Stimulated activated CD8-positive, alpha-beta memory T cell treated with anti-CD3 and anti-CD28 coated beads, Interleukin-15, amount 100 ng/mL, for 1 hour (primary cell): ENCODE measurements around the gene PLAAT3.
"Not testable (repeated sequence)": the region's sequence is repeated elsewhere in the genome, so short reads cannot be mapped to it uniquely, and the experiment has no call there.

Experiments
- DNase-seq: peaks from one replicate; pipeline ENCODE4 v3.0.0-alpha.2; 2020; ENCODE audit warnings: low read depth

PLAAT3 gene

DNA sequence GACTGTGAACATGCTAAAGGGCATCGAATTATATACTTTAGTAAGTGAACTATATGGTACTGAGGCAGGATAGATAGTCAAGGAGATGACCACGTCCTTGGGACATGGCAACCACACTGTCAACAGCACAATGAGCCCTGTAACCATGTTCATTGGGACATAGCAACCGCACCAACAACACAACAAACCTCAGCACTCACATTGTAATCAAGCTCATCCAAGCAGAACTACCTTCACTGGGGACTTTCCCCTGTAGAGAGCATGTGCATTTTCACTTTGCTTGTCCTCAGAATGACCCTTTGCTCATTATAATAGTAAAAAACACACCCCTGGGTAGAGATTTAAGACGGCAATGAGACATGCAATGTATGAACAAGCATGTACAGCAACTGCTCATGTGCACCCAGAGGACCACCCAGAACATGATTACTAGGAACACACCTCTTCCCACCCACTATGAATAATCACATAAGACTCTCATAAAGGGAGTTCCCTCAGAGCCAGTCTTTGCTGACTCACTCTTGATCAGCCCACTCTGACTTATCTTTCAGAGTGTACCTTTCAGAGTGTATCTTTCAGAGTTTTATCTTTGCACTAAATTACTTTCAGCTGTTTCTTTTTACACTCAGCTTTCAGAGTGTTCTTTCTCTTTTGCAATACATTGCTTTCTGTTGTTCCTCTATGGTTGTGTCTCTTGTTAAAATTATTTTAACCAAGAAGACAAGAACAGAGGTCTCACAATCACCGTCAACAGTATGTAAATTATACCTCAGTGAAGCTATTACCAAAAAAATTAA is 47.0 kb downstream of the PLAAT3 start:
- DNase-seq = no peak

DNA sequence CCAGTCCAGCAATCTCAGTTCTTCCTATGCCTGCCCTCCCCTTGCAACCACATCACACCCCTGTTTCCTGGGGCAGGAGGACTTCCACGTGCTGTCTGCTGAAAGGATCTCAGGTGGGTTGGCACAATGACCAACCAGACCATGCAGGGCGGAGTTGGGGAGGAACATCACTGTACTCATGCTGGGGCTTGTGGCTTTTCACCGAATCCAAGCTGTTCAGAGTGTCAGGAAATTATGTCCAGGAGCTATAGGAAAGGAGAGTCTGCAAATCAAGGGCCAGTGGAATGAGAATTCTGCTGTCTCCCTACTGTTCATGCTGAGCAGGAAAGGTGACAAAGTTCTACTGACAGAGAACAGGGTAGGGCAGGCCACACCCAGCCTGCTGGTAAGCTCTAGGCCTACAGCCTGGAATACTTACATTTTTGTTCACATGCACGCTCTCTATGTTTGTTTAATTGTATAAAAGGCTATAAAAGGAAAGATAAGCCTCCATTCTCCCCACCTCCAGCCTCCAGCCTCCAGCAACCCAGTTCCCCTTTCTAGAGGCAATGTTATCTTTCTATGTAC is 49.4 kb downstream of the PLAAT3 start:
- DNase-seq = no peak

DNA sequence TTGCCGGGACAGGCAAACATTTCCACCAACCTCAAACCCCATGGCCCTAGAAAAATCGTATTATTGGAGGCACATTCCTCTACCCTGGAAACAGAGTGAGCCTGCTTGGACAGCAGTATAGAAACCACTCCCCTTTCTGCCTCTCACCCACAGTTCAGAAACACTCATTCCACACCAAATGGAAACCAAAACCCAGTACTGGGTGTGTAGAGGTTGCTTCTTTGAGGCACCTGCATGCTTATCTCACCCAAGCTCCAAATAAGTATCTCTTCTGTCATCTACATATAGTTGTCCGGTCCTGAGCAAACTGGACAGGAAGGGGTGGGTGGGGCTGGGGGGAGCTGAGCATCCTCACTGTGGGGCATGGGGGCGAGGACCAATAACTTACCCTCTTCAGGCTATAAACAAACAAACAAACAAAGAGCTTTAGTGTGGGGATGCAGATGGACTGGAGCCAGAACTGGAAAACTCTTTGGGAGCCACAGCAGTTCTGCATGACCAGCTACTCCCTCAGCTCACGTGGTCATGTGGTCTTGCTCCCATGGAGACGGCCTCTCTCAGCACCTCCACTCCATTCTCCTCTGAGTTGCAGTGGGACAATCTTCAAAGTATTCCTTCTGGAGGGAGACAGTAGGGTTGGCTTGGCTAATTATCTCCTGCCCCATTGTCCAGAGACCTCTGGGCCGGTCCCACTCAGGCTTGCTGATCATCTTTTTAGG is 50.0 kb downstream of the PLAAT3 start:
- DNase-seq = no peak

DNA sequence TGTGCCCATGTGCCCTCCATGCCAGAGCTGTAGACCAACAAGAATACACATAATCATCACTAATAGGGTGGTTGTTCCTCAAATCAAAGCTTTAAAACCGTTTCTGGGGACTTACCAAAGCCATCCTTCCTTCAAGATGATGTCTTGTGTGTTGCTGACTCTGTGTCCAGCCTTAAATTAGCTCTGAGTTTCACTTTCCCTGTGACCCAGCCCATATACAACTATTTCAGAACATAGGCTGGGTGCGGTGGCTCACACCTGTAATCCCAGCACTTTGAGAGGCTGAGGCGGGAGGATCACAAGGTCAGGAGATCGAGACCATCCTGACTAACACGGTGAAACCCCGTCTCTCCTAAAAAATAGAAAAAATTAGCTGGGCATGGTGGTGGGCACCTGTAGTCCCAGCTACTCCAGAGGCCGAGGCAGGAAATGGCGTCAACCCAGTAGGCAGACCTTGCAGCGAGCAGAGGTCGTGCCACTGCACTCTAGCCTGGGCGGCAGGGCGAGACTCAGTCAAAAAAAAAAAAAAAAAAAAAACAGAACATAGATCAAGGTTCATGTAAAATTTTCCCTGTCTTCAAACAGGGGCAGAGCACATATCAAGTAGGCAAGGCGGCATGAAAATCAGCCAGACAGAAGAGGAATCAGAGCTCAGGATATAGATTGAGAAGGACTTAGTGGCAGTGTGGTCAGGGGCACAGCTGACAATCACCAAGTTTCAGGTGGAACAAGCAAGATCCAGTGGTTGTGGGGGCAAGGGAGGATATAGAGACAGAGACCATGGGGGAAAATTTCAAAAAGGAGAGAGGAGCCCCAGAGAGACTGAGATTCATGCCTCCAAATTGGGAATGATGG is 50.8 kb downstream of the PLAAT3 start, which contains the start of gene PLAAT2:
TSS of gene PLAAT2 (minus strand) at position 179 of the 855 bp plus-strand sequence. CDS start at position 124, 55 bp downstream.
- DNase-seq = no peak

DNA sequence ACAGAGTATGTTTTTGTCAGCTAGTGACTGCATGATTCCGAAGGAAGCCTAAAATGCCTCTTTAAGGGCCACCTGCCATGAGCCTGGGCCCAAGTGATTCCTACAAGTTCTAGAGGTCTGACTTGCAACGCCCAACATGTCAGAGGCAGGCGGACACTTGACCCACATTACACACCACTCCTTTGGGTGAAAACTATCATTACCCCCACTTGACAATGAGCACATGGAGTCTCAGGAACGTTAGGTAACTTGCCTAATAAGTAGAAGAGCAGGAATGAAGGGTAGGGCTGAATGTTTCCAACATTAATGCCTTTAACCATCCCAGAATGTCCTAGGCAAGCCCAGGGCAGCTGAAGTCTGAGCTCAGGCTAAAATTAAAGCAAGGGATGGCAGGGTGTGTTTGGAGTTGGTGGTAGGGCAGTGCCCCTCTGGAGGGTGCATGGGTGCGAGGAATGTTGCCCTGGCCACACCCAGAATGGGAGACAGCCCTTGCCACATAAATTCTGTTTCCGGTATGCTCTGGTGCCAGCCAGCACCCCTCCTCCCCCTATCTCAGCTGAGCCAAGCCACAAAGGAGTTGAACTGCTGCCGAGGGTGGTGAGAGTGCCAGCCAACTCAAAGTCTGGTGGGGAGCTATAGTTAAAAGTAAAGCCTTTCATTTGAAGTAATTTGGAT is 53.6 kb downstream of the PLAAT3 start:
- DNase-seq = no peak

DNA sequence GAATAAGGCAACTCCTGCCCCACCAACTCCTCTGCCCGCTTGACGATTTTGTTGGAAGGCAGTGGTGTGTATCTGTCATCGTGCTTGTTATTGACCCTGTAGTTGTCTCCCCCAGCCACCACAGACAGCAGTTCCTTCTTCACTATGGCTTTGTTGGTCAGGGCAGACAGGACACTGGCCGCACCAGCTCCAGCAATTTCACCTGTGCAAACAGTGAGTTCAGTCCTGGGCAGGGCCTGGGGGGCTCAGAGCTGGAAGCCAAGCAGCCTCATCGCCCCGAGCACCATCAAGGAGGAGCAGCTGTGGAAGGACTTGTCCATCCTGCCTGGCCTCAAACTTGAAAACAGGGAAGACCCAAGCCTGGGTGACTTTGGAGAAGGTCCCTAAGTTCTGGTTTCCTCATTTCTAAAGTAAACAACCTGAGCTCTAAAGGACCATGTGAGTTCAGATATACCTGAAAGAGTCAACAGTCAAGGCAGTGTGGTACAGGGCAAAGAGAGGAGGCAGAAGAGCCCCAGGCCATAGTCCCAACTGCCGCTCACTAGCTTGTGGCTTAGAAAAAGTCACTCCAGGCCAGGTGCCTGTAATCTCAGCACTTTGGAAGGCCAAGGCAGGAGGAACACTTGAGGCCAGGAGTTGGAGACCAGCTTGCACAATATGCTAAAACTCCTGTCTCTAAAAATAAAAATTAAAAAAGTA is 55.6 kb downstream of the PLAAT3 start:
- no peak for DNase-seq

DNA sequence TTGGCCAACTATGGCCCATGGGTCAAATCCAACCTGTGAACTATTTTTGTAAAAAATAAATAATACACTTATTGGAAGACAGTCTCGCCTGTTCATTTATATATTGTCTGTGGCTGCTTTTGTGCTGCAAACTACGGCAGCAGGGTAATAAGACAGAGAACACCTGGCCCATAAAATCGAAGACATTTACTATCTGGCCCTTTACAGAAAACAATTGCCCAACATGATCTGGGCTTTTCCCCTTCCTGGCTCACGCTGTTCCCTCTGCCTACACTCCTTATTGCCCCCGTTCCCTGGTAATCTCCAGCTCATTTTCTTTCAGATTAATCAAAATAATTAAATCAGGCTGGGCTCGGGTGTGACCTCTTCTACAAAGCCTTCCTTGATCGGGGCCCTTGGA is 56.7 kb downstream of the PLAAT3 start:
- DNase-seq = no peak

DNA sequence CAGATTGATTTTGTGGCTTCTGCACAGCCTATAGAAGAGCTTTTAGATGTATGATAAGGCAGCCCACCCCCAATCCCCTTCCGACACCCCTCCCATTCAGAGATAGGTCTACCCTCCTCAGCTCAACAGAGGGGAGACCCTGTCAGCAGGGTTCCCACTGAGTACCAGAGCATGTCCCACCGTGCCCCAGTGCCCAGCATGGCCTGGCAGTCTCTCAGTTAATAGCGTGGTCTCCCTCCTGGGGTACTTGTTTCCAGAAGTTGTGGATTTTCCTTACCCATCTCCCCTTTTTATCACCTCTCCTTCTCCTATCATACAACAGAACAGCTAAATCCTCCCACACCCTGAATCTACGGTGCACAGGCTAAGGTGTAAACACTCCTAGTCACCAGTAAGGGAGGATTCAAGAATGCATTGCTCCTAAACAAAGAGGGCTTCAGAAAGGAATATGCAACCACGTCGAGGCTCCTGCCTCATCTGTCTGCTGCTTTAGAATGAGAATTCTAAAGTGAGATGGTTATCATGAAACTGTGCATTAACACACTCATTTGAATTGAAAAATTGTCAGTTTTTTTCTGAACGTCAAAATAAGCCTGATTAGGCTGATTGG is 57.7 kb downstream of the PLAAT3 start:
- no peak for DNase-seq

DNA sequence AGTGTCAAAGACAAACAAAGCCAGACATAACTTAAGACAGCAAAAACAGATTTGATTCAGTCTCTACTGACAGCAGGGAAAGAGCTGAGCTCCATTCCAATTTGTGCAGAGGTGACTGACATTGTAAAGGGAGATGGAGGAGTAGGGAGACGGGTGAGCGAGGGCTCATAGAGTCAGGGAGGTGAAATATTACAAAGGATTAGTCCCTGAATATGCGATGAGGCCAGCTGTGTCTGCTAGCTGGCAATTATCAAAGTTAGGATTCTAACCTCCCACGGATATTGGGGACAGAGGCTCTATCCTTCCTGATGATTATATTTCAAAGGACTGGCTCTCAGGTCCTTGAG is 59.4 kb downstream of the PLAAT3 start:
- DNase-seq = no peak

DNA sequence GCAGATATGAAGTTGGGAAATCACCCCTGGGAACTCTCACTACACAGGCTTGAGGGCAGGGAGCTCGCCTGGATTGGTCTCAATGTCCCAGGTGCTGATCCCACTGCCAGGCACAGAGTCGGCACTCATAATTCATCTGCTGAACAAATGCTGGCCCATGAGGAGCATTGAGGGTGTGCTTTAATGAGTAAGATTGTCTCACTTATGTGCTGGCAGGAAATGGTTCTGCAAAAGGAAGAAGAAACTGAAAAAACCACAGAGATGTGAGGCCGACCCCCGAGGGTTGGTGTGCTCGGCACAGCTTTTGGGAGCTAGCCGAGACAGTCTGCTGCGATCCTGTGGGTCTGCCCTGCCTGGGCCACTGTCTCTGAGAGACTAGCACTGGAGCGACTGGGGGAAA is 60.5 kb downstream of the PLAAT3 start:
- no peak for DNase-seq

DNA sequence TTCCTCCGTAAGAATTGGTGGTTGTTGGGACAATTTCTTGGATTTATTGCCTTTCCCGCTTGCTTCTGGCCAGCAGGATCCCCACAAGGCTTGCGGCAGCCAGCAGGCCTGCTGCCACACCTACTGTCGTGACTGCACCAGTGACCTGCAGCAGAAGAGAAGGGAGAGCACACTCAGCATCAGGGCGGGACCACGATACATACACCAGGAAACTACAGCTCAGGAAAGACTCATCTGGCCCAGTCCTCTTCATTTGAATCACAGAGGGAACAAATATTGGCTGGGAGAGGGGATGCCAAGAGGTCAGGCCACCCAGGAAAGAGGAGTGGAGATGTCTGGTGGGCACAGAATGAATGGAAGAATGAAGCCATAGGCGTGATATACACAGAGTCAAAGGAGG is 61.3 kb downstream of the PLAAT3 start:
- DNase-seq = no peak

DNA sequence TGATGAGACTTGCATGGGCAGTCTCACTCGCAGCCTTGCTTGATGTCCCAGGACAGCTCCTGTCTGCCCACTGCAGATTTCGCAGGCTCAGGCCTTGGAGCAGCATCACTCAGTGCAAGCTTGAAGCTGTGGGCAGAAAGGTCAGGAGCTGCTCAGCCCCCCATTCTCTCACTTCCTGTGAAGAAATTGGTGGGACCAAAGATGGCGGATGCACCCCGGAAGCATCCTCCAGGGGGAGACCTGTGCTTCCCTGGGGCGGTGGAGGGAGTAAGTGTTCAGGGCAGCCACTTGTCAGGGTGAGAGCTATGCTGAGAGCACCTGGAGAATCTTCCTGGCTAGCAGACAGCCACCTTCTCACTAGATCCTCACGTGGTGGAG is 62.4 kb downstream of the PLAAT3 start:
- no peak for DNase-seq

DNA sequence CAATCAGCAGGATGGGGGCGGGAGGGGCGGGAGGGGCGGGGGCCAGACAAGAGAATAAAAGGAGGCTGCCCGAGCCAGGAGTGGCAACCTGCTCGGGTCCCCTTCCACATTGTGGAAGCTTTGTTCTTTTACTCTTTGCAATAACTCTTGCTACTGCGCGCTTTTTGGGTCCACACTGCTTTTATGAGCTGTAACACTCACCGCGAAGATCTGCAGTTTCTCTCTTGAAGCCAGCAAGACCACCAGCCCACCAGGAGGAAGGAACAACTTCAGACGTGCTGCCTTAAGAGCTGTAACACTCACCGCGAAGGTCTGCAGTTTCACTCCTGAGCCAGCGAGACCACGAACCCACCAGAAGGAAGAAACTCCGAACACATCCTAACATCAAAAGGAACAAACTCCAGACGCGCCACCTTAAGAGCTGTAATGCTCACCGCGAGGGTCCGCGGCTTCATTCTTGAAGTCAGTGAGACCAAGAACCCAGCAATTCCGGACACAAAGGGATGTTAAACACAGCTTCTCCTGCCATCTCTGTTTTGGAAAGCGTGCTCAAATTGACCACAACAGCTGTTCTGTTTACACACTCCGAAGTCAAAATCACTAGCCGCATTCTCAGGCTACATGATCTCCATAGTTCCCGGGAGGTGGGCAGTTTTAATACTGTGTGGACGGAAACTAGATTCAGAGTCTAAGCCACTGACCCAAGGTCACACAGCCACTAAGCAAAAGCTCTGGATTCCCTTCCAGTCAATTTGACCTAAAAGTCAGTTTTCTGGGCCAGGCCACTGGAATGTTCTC is 62.9 kb downstream of the PLAAT3 start:
- DNase-seq = no peak

DNA sequence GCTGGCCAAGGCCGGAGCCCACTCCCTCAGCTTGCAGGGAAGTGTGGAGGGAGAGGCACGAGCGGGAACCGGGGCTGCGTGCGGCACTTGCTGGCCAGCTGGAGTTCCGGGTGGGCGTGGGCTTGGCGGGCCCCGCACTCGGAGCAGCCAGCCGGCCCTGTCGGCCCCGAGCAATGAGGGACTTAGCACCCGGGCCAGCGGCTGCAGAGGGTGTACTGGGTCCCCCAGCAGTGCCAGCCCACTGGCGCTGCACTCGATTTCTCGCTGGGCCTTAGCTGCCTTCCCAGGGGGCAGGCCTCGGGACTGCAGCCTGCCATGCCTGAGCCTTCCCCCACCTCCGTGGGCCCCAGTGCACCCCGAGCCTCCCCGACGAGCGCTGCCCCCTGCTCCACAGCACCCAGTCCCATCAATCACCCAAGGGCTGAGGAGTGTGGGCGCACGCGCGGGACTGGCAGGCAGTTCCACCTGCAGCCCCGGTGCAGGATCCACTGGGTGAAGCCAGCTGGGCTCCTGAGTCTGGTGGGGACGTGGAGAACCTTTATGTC is 64.0 kb downstream of the PLAAT3 start:
- not testable (repeated sequence) for DNase-seq

DNA sequence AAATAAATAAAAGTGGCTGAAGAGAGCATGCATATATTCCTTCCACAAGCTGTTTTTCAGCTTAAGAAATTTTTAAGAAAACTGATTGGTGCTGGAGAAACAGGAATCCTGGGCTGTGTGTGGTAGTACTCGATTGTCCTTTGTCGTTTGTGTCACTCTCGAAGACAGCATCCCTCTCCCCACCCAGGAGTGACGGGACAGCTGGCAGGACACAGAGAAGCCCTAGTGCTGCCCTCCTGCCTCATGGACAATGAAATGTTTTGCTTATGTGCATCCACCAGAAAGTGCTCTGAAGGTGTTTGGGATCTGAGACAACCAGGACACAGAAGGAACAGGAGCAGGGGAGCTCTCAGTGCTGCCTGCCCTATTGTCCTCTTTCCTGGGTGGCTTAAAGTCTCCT is 64.8 kb downstream of the PLAAT3 start:
- no peak for DNase-seq

DNA sequence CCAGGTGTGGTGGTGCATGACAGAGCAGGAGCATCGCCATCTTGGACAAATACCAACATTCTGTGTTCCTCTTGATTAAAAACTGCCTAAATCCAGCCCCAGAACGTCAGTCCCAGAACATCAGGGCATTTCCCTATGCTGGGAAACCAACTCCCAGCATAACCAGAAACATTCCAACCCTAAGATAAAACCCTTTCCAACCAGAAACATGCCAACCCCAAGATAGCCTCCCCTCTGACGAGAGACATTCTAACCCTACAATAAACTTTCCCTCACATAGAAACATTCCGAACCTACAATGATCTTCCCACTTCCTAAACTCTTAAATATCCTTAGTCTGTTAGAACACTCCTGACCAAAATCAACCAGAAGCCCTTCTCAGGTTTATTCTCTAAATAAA is 66.1 kb downstream of the PLAAT3 start:
- DNase-seq = no peak

DNA sequence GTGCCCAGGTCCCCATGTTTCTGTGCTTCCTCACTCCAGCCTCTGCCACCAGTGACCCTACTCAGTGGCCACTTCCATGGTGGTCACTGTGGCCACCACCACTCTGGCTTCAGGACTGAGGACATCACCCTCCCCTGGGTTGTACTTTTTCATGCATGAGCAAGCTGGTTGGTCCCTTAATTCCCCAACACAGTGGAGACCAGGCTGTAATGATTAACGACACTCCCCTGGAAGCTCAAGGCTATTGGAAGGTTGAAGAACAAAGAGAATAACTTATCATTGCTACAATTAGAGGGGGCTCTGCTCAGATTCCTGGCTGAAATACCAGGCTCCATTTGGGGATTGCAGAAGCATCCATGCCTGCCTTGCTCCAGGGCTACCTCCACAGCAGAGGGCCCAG is 67.2 kb downstream of the PLAAT3 start:
- DNase-seq = no peak

DNA sequence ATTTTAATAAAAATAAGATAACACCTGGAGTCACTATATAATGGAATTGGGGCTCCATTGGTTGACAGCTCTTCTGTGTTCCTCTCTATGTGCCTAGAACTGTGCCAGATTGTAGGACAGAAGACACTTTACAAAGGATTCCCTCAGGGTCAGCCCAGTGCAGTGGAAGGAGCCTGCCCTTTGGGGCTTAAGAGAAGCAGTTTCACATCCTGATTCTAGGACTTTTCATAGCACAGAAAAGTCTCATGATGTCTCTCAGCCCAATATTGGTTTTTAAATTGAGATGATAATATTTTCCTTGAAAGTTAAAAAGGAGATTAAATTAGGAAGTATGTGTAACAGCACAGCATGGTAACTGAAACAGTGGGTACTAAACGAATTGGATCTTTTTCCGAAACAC is 70.5 kb downstream of the PLAAT3 start:
- DNase-seq = no peak

DNA sequence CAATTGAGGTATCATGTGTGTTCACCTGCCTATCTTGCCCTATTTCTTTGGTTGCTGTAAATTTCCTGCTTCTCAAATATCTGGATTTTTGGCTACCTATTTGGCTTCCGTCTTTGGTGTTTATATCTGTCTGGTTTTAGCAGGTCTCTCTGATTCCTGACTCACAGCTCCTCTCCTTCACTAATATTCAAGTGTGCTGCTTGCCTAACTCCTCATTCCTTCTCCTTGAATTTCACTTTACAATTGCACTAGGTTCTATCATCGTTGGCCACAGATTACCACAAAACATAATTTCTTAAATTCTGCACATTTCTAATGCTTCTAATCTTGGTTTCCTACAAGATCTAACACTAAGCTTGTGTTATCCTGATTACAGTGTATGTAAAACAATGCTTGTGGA is 71.7 kb downstream of the PLAAT3 start:
- not testable (repeated sequence) for DNase-seq
